Measurements from ENCODE around the gene ETS1.

ETS1 gene

GRCh38 chr11:128411812-128412211 is 175.5 kb downstream of the ETS1 start:
- DNase-seq (ENCODE audit: low spot score) = no peak
- ChIA-PET POLR2A (ENCODE audit: low non-redundant PET) (no interaction called here), CTCF (interaction anchor here (0.7 kb wide), 1 partner anchor 434 kb away, joined by 3 read pairs; no protein-coding TSS in a partner anchor)
- H3K27ac ChIP-seq = no peak overlapping the region
- TF ChIP-seq, protein P1, sequence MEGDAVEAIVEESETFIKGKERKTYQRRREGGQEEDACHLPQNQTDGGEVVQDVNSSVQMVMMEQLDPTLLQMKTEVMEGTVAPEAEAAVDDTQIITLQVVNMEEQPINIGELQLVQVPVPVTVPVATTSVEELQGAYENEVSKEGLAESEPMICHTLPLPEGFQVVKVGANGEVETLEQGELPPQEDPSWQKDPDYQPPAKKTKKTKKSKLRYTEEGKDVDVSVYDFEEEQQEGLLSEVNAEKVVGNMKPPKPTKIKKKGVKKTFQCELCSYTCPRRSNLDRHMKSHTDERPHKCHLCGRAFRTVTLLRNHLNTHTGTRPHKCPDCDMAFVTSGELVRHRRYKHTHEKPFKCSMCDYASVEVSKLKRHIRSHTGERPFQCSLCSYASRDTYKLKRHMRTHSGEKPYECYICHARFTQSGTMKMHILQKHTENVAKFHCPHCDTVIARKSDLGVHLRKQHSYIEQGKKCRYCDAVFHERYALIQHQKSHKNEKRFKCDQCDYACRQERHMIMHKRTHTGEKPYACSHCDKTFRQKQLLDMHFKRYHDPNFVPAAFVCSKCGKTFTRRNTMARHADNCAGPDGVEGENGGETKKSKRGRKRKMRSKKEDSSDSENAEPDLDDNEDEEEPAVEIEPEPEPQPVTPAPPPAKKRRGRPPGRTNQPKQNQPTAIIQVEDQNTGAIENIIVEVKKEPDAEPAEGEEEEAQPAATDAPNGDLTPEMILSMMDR (conservative IDR thresholded peaks at IDR 0.05; ENCODE audit: low read depth) = no peak

DNA sequence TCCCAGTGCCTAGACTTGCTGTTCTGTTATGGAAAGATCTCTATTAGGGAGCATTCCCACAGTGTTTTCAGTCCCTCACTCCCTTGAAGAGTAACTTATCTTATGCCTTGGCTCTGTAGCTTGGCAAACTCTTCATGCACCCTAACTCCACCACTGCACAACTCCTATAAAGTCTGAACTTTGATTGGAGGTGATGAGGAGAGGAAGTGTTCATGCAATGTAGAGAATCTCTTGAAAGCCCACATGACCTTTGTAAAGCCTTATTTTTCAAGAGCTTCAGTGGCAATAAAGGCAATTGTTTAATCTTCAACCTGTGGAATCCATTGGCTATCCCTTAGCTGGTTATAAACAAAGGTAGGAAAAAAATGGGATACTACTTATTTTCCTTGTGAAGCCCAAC is 176.2 kb downstream of the ETS1 start:
- ChIA-PET POLR2A (ENCODE audit: low non-redundant PET) (no interaction called here), CTCF (no interaction called here)
- H3K27ac ChIP-seq = no peak overlapping the region
- TF ChIP-seq, protein P1 (conservative IDR thresholded peaks at IDR 0.05; ENCODE audit: low read depth) = no peak
- no peak for DNase-seq (ENCODE audit: low spot score)

- CTCF ChIA-PET = interaction anchor here (0.6 to 1.2 kb wide), 3 partner anchors 107 to 237 kb away, joined by 3 read pairs; no protein-coding TSS in a partner anchor
- peak; percentile 37 for DNase-seq (ENCODE audit: low spot score)
- POLR2A ChIA-PET (ENCODE audit: low non-redundant PET) = no interaction called here
- no peak overlapping the region for H3K27ac ChIP-seq
- TF ChIP-seq, protein P1 (conservative IDR thresholded peaks at IDR 0.05; ENCODE audit: low read depth) = no peak
Measured at GRCh38 chr11:128409476-128409875, 177.9 kb downstream of the ETS1 start.
